Tibial artery (tissue), 4 donors: ENCODE measurements around the gene CCDC15.

ENCODE experiments used
- DNase-seq, 2 donors: peaks; one replicate each; pipeline ENCODE4 v3.0.0-alpha.2; 2019
- H3K27ac ChIP-seq, 2 donors: fragments of 200-600 bp; sonication (generic) in 1 of 2; 1 replicate in 1 of 2; 2 replicates in 1 of 2; pipeline ENCODE4 v1.5.1; 2018 to 2019; ENCODE audit warnings: mild to moderate bottlenecking in 1 of 2
- H3K27me3 ChIP-seq, 2 donors: fragments of 200-600 bp; sonication (generic) in 1 of 2; one replicate each; pipeline versions ENCODE4 v1.5.1 to v1.6.0; 2016 to 2019
- H3K36me3 ChIP-seq, 3 donors: fragments of 200-600 bp; sonication (generic) in 2 of 3; one replicate each; pipeline ENCODE4 v1.5.1; 2016 to 2019; ENCODE audit warnings: mild to moderate bottlenecking in 2 of 3
- H3K4me1 ChIP-seq, 4 donors: fragments of 200-600 bp; sonication (generic) in 2 of 4; 1 replicate in 3 of 4; 2 replicates in 1 of 4; pipeline ENCODE4 v1.5.1; 2016 to 2019
- H3K4me3 ChIP-seq, 2 donors: fragments of 200-600 bp; sonication (generic) in 1 of 2; 1 replicate in 1 of 2; 2 replicates in 1 of 2; pipeline ENCODE4 v1.5.1; 2018 to 2019; ENCODE audit warnings: mild to moderate bottlenecking in 2 of 2
- H3K9me3 ChIP-seq, 3 donors: fragments of 200-600 bp; sonication (generic) in 1 of 3; one replicate each; pipeline ENCODE4 v1.5.1; 2016 to 2019
- CTCF ChIP-seq, 2 experiments: fragments of 200-600 bp in 1 of 2; fragments of 450-650 bp in 1 of 2; IDR thresholded peaks; one replicate each; pipeline ENCODE4 v1.5.1; 2017 to 2019; ENCODE audit warnings: antibody characterized with exemption in 2 of 2, mild to moderate bottlenecking in 1 of 2, moderate library complexity in 1 of 2
- intact Hi-C: fragments of 100-400 bp; cut with DNase I; formaldehyde crosslinking; loops from one replicate; pipeline ENCODE4 v1.15.0; 2023; ENCODE audit warnings: low total_unique reads

The CCDC15 gene

DNA sequence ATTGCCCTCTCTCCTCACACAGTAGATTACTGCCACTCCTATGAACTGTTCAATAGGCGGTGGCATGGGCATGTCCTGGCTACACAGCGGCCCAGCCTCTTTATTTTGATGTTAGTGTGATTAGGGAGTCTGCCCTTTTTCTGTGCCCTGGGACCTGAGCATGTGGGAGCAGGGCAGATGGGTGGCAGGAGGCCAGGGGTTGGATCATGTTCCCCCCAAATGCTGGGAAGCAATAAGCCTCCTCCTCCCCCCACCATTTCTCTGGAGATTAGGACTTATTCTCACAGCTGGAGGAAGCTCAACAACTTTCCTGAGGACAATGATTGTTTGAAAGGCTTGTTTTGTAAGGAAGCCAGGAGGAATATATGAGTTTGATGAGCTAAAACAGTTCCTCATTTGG lies 34.1 kb upstream of the CCDC15 start:
- TF ChIP-seq CTCF (IDR thresholded peaks at IDR 0.05), result no peak
- intact Hi-C loops, result no loop called here
- H3K27me3 ChIP-seq, result peaks cover 0 to 23% of the 10 kb centered on the region in 2 donors
- H3K4me3 ChIP-seq, result no peak overlapping the region
- DNase-seq, result no peak
- no peaks in the 10 kb centered on the region for H3K9me3 ChIP-seq
- H3K4me1 ChIP-seq, result peaks cover 0 to 11% (median 7%) of the 10 kb centered on the region in 4 donors
- H3K36me3 ChIP-seq, result no peaks in the 10 kb centered on the region
- no peak overlapping the region for H3K27ac ChIP-seq

- TF ChIP-seq CTCF (IDR thresholded peaks at IDR 0.05), result no peak
- H3K27ac ChIP-seq, result no peak overlapping the region
- peaks cover 0 to 25% of the 10 kb centered on the region in 2 donors for H3K27me3 ChIP-seq
- DNase-seq, result no peak
- intact Hi-C loops, result no loop called here
- H3K4me1 ChIP-seq, result peaks cover 0 to 11% (median 7%) of the 10 kb centered on the region in 4 donors
- no peaks in the 10 kb centered on the region for H3K36me3 ChIP-seq
- H3K4me3 ChIP-seq, result peak overlapping the region in 1 of 2 donors; percentile 56
- no peaks in the 10 kb centered on the region for H3K9me3 ChIP-seq
Observed at GRCh38 chr11:124920356-124920755, 33.6 kb upstream of the CCDC15 start.

GRCh38 chr11:124920870-124921609 lies 33.0 kb upstream of the CCDC15 start:
- Histone ChIP-seq H3K27ac (no peak overlapping the region), H3K4me3 (peak overlapping the region; percentile 42 to 56), H3K36me3 (no peaks in the 10 kb centered on the region), H3K4me1 (peaks cover 0 to 11% (median 7%) of the 10 kb centered on the region in 4 donors), H3K9me3 (no peaks in the 10 kb centered on the region), H3K27me3 (peaks cover 0 to 25% of the 10 kb centered on the region in 2 donors)
- no peak for TF ChIP-seq CTCF (IDR thresholded peaks at IDR 0.05)
- intact Hi-C loops, result no loop called here
- peak; percentile 71 to 78 for DNase-seq

GRCh38 chr11:124922831-124923230 lies 31.2 kb upstream of the CCDC15 start:
- TF ChIP-seq CTCF (IDR thresholded peaks at IDR 0.05), result no peak
- intact Hi-C loops, result no loop called here

DNA sequence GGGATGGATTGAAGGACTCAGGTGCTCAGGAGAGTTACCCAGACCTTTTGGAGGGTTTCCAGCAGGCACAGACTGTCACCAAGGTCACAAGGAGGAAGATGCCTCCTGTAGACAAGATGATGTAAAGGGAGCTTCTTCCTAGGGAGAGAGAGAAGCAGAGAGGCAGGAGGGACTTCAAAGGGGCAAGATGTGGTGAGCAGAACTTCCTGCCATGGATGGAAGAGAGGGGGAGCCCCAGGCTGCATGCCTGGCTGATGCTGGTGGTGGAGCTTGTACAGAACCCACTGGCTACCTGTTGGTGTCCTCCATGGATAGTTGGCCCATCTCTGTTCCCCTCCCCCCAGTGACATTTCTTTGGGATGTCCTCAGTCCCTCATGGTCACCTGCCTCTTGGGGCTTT lies 30.7 kb upstream of the CCDC15 start:
- H3K27ac ChIP-seq, result no peak overlapping the region
- no peaks in the 10 kb centered on the region for H3K36me3 ChIP-seq
- peaks cover 0 to 11% (median 7%) of the 10 kb centered on the region in 4 donors for H3K4me1 ChIP-seq
- no peak for TF ChIP-seq CTCF (IDR thresholded peaks at IDR 0.05)
- H3K4me3 ChIP-seq, result no peak overlapping the region
- no peaks in the 10 kb centered on the region for H3K9me3 ChIP-seq
- intact Hi-C loops, result no loop called here
- DNase-seq, result no peak
- H3K27me3 ChIP-seq, result peaks cover 0 to 20% of the 10 kb centered on the region in 2 donors

More at GRCh38 chr11:124922831-124923230, 31.2 kb upstream of the CCDC15 start:
- H3K36me3 ChIP-seq, result no peaks in the 10 kb centered on the region
- H3K27ac ChIP-seq, result no peak overlapping the region
- no peak overlapping the region for H3K4me3 ChIP-seq
- H3K4me1 ChIP-seq, result peaks cover 0 to 11% (median 7%) of the 10 kb centered on the region in 4 donors
- DNase-seq, result no peak
- H3K27me3 ChIP-seq, result peaks cover 0 to 20% of the 10 kb centered on the region in 2 donors
- no peaks in the 10 kb centered on the region for H3K9me3 ChIP-seq
